ENCODE measurements around the gene PKP4. TPM values are rescaled to one million over a fixed set of nuclear protein-coding genes. Genes with fewer than 3 reads are reported as not detected.

The PKP4 gene
- total RNA-seq, 1 experiment from 2014 or later = 55.2 TPM

DNA sequence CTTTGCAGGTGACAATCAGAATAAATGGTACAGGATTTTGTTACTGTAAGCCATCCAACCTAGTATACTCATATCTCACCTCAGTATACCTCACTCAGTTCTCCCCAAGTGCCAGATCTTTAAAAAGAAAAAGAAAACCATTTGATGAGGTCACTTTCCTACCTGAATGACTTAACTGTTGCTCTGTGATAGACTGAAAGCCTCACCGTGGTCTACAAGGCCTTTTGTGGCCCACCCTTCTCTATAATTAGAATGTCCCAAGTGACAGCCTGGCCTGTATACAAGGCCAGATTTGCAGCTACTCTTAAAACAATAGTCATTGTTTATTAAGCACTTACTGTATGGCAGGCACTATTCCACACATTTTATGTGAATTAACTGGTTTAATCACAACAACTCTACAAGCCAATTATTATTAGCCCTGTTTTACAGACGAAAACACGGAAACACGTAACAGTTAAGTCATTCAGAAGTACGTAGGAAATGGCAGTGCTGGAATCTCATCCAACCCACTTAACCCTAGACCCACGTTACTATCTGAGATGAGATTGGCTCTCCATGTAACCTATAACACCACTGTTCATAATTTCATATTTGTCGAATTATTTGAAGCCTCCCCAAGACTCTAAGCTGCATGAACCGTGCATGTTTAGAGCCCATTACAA is 28.3 kb downstream of the PKP4 start:
- intact Hi-C loops (cut with micrococcal nuclease) = no loop called here
- no peak for DNase-seq (ENCODE audit: low read depth, low spot score)

More for the DNA sequence above, 28.3 kb downstream of the PKP4 start:
- RAD21 ChIA-PET (ENCODE audit: low non-redundant PET in 1 of 2, low total read pairs in 2 of 2, uncharacterized antibody in 2 of 2, unreplicated experiment in 2 of 2) = no interaction called here
- Histone ChIP-seq H2AFZ (ENCODE audit: low read depth, low read length, poor library complexity, severe bottlenecking) (no peak overlapping the region), H3K27me3 (ENCODE audit: insufficient read depth, low read length) (no peaks in the 10 kb centered on the region), H3K9me2 (ENCODE audit: insufficient read depth) (no peaks in the 10 kb centered on the region), H3K79me2 (ENCODE audit: insufficient read depth, low read length) (peaks cover 87% of the 10 kb centered on the region), H3K9ac (ENCODE audit: low read length) (no peak overlapping the region), H3K27ac (ENCODE audit: low read depth, low read length) (no peak overlapping the region), H3K9me3 (ENCODE audit: control insufficient read depth in 1 of 2, insufficient read depth in 1 of 2, low read depth in 1 of 2, low read length in 2 of 2) (no peaks in the 10 kb centered on the region), H3K36me3 (ENCODE audit: control insufficient read depth in 1 of 2, insufficient read depth in 2 of 2, low read length in 2 of 2) (no peaks in the 10 kb centered on the region), H3K4me1 (ENCODE audit: control insufficient read depth in 1 of 2, insufficient read depth in 2 of 2, low read length in 2 of 2) (peaks cover 0 to 24% of the 10 kb centered on the region in 2 experiments; a peak in 3 of 4 replicates), H4K20me1 (ENCODE audit: insufficient read depth) (no peaks in the 10 kb centered on the region; the same call in 1 of the 2 replicates), H3K4me2 (ENCODE audit: low read length) (no peak overlapping the region), H3K4me3 (replicated peaks in 1 of 2; ENCODE audit: low read depth in 1 of 2, low read length in 2 of 2) (no peak overlapping the region)
- POLR2A ChIA-PET = no interaction called here
- no peak for ATAC-seq
- no peak for TF ChIP-seq POLR2A (IDR thresholded peaks at IDR 0.05; ENCODE audit: borderline replicate concordance, extremely low read depth, insufficient read depth, insufficient read length)
- no peak for TF ChIP-seq RAD21 (IDR thresholded peaks at IDR 0.05; ENCODE audit: low read depth)
- TF ChIP-seq, protein P1, sequence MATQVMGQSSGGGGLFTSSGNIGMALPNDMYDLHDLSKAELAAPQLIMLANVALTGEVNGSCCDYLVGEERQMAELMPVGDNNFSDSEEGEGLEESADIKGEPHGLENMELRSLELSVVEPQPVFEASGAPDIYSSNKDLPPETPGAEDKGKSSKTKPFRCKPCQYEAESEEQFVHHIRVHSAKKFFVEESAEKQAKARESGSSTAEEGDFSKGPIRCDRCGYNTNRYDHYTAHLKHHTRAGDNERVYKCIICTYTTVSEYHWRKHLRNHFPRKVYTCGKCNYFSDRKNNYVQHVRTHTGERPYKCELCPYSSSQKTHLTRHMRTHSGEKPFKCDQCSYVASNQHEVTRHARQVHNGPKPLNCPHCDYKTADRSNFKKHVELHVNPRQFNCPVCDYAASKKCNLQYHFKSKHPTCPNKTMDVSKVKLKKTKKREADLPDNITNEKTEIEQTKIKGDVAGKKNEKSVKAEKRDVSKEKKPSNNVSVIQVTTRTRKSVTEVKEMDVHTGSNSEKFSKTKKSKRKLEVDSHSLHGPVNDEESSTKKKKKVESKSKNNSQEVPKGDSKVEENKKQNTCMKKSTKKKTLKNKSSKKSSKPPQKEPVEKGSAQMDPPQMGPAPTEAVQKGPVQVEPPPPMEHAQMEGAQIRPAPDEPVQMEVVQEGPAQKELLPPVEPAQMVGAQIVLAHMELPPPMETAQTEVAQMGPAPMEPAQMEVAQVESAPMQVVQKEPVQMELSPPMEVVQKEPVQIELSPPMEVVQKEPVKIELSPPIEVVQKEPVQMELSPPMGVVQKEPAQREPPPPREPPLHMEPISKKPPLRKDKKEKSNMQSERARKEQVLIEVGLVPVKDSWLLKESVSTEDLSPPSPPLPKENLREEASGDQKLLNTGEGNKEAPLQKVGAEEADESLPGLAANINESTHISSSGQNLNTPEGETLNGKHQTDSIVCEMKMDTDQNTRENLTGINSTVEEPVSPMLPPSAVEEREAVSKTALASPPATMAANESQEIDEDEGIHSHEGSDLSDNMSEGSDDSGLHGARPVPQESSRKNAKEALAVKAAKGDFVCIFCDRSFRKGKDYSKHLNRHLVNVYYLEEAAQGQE (IDR thresholded peaks at IDR 0.05; ENCODE audit: low read depth) = no peak
- no peak for TF ChIP-seq FOSL1 (IDR thresholded peaks at IDR 0.05; ENCODE audit: low read depth)
- TF ChIP-seq SP1 (IDR thresholded peaks at IDR 0.05; ENCODE audit: low read depth) = no peak
- no peak for TF ChIP-seq EZH2 (IDR thresholded peaks at IDR 0.05)
- no TSS peak for BruUV-seq (replicated peaks)
- CTCF ChIA-PET = no interaction called here

Data from HCT116 (cell line).